K562 (cell line): ENCODE data around the gene UBXN6. TPM values are rescaled to one million over a fixed set of nuclear protein-coding genes. Genes with fewer than 3 reads are reported as not detected.

Experiments
- ASH1L ChIP-seq: fragments of 450-650 bp; IDR thresholded peaks from 2 replicates; pipeline ENCODE4 v1.6.1; 2018; ENCODE audit warnings: borderline replicate concordance, mild to moderate bottlenecking, low read depth; ENCODE audit not compliant: partially characterized antibody
- BCOR ChIP-seq: fragments of 450-650 bp; IDR thresholded peaks from 2 replicates; pipeline ENCODE4 v1.6.1; 2016
- CBFA2T2 ChIP-seq: fragments of 450-650 bp; conservative IDR thresholded peaks from 2 replicates; pipeline ENCODE4 v1.6.1; 2017; ENCODE audit warnings: mild to moderate bottlenecking
- DPF2 ChIP-seq: fragments of 450-650 bp; IDR thresholded peaks from 2 replicates; pipeline ENCODE4 v1.6.1; 2016
- GTF2E2 ChIP-seq: fragments of 200-800 bp; sonication (Bioruptor generic); IDR thresholded peaks from 2 replicates; pipeline ENCODE4 v1.6.1; 2016; ENCODE audit warnings: missing genetic modification characterization, missing compliant biosample characterization
- HNRNPK ChIP-seq: fragments of 200-400 bp; formaldehyde crosslinking; IDR thresholded peaks from one replicate; pipeline ENCODE4 v1.6.1; 2018; ENCODE audit warnings: mild to moderate bottlenecking, low read depth, low read length; ENCODE audit not compliant: poor library complexity, severe bottlenecking
- HOMEZ ChIP-seq: fragments of 250-450 bp; sonication (Bioruptor Pico); IDR thresholded peaks from 2 replicates; pipeline ENCODE4 v1.4.0; 2020; ENCODE audit warnings: mild to moderate bottlenecking, moderate library complexity
- JUND ChIP-seq, 2 experiments: IDR thresholded peaks; 2 replicates in 1 of 2; 3 replicates in 1 of 2; pipeline ENCODE4 v1.6.1; 2011; ENCODE audit warnings: borderline replicate concordance in 2 of 2, low read depth in 2 of 2, low read length in 2 of 2, improper control_type of control experiment in 1 of 2, missing biosample characterization in 1 of 2, missing genetic modification characterization in 1 of 2, missing genetic modification reagents in 1 of 2
- MAX ChIP-seq: sonication (generic); formaldehyde crosslinking; IDR thresholded peaks from 2 replicates; pipeline ENCODE4 v1.9.0; 2022; ENCODE audit warnings: mild to moderate bottlenecking, missing genetic modification reagents
- NCOA6 ChIP-seq: fragments of 450-650 bp; IDR thresholded peaks from 2 replicates; pipeline ENCODE4 v1.6.1; 2017; ENCODE audit warnings: mild to moderate bottlenecking
- NFRKB ChIP-seq: fragments of 450-650 bp; IDR thresholded peaks from 2 replicates; pipeline ENCODE4 v1.6.1; 2016; ENCODE audit warnings: low read depth
- NR1H2 ChIP-seq: sonication (generic); formaldehyde crosslinking; IDR thresholded peaks from 2 replicates; pipeline ENCODE4 v1.4.0; 2020; ENCODE audit warnings: mild to moderate bottlenecking, missing genetic modification reagents
- NR2F6 ChIP-seq: fragments of 450-650 bp; formaldehyde crosslinking; IDR thresholded peaks from 2 replicates; pipeline ENCODE4 v1.4.0; 2020; ENCODE audit warnings: mild to moderate bottlenecking
- PURB ChIP-seq: sonication (generic); formaldehyde crosslinking; IDR thresholded peaks from 2 replicates; pipeline ENCODE4 v1.9.0; 2021; ENCODE audit warnings: low read depth, mild to moderate bottlenecking, missing genetic modification reagents
- SREBF1 ChIP-seq: fragments of 150-350 bp; IDR thresholded peaks from 2 replicates; pipeline ENCODE4 v1.6.1; 2014; ENCODE audit warnings: antibody characterized with exemption, low read depth, low read length, borderline replicate concordance
- SUPT5H ChIP-seq: fragments of 450-650 bp; IDR thresholded peaks from 2 replicates; pipeline ENCODE4 v1.6.1; 2016
- TCF3 ChIP-seq: sonication (generic); formaldehyde crosslinking; IDR thresholded peaks from 2 replicates; pipeline ENCODE4 v1.4.0; 2020; ENCODE audit warnings: mild to moderate bottlenecking, missing genetic modification reagents
- TEAD4 ChIP-seq, 2 experiments: sonication (generic) in 1 of 2; formaldehyde crosslinking in 1 of 2; IDR thresholded peaks; 2 replicates each; pipeline versions ENCODE4 v1.6.1 to v1.8.0; 2012 to 2022; ENCODE audit warnings: borderline replicate concordance in 1 of 2, inconsistent platforms in 1 of 2, low read length in 1 of 2, mild to moderate bottlenecking in 1 of 2, missing genetic modification reagents in 1 of 2
- TGIF2 ChIP-seq: sonication (generic); formaldehyde crosslinking; IDR thresholded peaks from 2 replicates; pipeline ENCODE4 v1.8.1; 2022; ENCODE audit warnings: mild to moderate bottlenecking, missing genetic modification reagents, moderate library complexity
- U2AF2 ChIP-seq: fragments of 200-400 bp; formaldehyde crosslinking; optimal IDR thresholded peaks from 2 replicates; pipeline ENCODE3; 2017; ENCODE audit warnings: low read depth, mild to moderate bottlenecking, low read length
- XRCC3 ChIP-seq: fragments of 450-650 bp; IDR thresholded peaks from 2 replicates; pipeline ENCODE4 v1.6.1; 2017; ENCODE audit warnings: mild to moderate bottlenecking, moderate library complexity
- ZNF507 ChIP-seq: conservative IDR thresholded peaks from 2 replicates; pipeline ENCODE4 v1.6.1; 2017; ENCODE audit warnings: missing genetic modification characterization, missing compliant biosample characterization
- ZSCAN29 ChIP-seq: fragments of 450-650 bp; IDR thresholded peaks from 2 replicates; pipeline ENCODE4 v1.6.1; 2017
- polyA plus RNA-seq, 8 experiments: library from polyadenylated mRNA; depleted of rRNA in 4 of 8; stranded (reverse) in 5 of 8; unstranded in 3 of 8; fragments of >200 nt; fragmentation: Nextera tagmentation in 2 of 8; fragmentation: Illumina TruSeq in 1 of 8; extraction: Ambion mirVana in 2 of 8; extraction: Trizol in 1 of 8; gene quantifications; 2 replicates each; pipeline versions ENCODE4 v1.2.1 to v1.2.3, GENCODE V29; 2011 to 2014; ENCODE audit warnings: inconsistent platforms in 1 of 8, missing spikeins in 1 of 8
- total RNA-seq, 7 experiments: library from RNA; depleted of rRNA in 6 of 7; stranded (reverse); fragments of >200 nt in 6 of 7; fragmentation: Illumina TruSeq in 2 of 7; extraction: Trizol in 2 of 7; gene quantifications; 2 replicates each; pipeline versions ENCODE4 v1.2.1 to v1.2.3, GENCODE V29; 2011 to 2021; ENCODE audit warnings: low replicate concordance in 1 of 7
- TF ChIP-seq, protein P1 (sequence below): sonication (generic); formaldehyde crosslinking; IDR thresholded peaks from 2 replicates; pipeline ENCODE4 v1.8.1; 2023; ENCODE audit warnings: mild to moderate bottlenecking, missing genetic modification reagents
- TF ChIP-seq, protein P2 (sequence below): fragments of 450-650 bp; IDR thresholded peaks from 2 replicates; pipeline ENCODE4 v1.6.1; 2016; ENCODE audit warnings: missing biosample characterization, missing genetic modification characterization

Gene UBXN6
- total and polyA plus RNA-seq, 9 of the 15 experiments (the other 6 are each of a cell fraction or from before 2014, with no cell fraction given): 0.48 to 90.2 (median 29.5) TPM

GRCh38 chr19:4454747-4455718 is 2.6 kb downstream of the UBXN6 start (continued):
- no peak; the same call in 1 of the 2 replicates for TF ChIP-seq CBFA2T2
- no peak; the same call in 1 of the 2 replicates for TF ChIP-seq MAX (CRISPR knock-in tag)
- TF ChIP-seq PURB: no peak
- TF ChIP-seq NFRKB: no peak
- TF ChIP-seq U2AF2: no peak
- peak; percentile 90 for TF ChIP-seq DPF2
- TF ChIP-seq ZNF507 (tag): no peak
- no peak for TF ChIP-seq BCOR
- TF ChIP-seq TGIF2 (CRISPR knock-in tag): no peak
- TF ChIP-seq NCOA6: no peak
- TF ChIP-seq GTF2E2 (tag): no peak
- TF ChIP-seq NR1H2 (CRISPR knock-in tag): no peak
- TF ChIP-seq, protein P1, sequence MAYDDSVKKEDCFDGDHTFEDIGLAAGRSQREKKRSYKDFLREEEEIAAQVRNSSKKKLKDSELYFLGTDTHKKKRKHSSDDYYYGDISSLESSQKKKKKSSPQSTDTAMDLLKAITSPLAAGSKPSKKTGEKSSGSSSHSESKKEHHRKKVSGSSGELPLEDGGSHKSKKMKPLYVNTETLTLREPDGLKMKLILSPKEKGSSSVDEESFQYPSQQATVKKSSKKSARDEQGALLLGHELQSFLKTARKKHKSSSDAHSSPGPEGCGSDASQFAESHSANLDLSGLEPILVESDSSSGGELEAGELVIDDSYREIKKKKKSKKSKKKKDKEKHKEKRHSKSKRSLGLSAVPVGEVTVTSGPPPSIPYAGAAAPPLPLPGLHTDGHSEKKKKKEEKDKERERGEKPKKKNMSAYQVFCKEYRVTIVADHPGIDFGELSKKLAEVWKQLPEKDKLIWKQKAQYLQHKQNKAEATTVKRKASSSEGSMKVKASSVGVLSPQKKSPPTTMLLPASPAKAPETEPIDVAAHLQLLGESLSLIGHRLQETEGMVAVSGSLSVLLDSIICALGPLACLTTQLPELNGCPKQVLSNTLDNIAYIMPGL (CRISPR knock-in tag): no peak
- TF ChIP-seq NR2F6 (CRISPR knock-in tag): no peak
- TF ChIP-seq SREBF1: no peak
- no peak for TF ChIP-seq XRCC3
- TF ChIP-seq TCF3 (CRISPR knock-in tag): peak; percentile 75
- TF ChIP-seq SUPT5H: 0 out of 2 replicates have a peak, but pooled peaks have one; percentile 13
- TF ChIP-seq HNRNPK: no peak
- TF ChIP-seq, protein P2, sequence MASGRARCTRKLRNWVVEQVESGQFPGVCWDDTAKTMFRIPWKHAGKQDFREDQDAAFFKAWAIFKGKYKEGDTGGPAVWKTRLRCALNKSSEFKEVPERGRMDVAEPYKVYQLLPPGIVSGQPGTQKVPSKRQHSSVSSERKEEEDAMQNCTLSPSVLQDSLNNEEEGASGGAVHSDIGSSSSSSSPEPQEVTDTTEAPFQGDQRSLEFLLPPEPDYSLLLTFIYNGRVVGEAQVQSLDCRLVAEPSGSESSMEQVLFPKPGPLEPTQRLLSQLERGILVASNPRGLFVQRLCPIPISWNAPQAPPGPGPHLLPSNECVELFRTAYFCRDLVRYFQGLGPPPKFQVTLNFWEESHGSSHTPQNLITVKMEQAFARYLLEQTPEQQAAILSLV: no peak
- TF ChIP-seq TEAD4 (IDR thresholded peaks at IDR 0.05; ENCODE audit: low read length): peak; percentile 33; the same call in 1 of the 2 replicates
- no peak for TF ChIP-seq TEAD4 (CRISPR knock-in tag; IDR thresholded peaks at IDR 0.05; ENCODE audit: borderline replicate concordance)
- no peak for TF ChIP-seq HOMEZ
- TF ChIP-seq JUND (IDR thresholded peaks at IDR 0.05; ENCODE audit: borderline replicate concordance, low read depth, low read length): peak; percentile 96
- peak; percentile 86; the same call in 2 of the 3 replicates for TF ChIP-seq JUND (tag; IDR thresholded peaks at IDR 0.05; ENCODE audit: borderline replicate concordance, low read depth, low read length)
- TF ChIP-seq ASH1L: no peak
- TF ChIP-seq ZSCAN29: no peak
